HepG2 (cell line): ENCODE measurements around the gene PMEL. TPM values are rescaled to one million over a fixed set of nuclear protein-coding genes. Genes with fewer than 3 reads are reported as not detected.

Experiments
- ARID2 ChIP-seq: sonication (generic); formaldehyde crosslinking; IDR thresholded peaks from 2 replicates; pipeline ENCODE4 v1.8.1; 2022; ENCODE audit warnings: mild to moderate bottlenecking, missing genetic modification reagents, borderline replicate concordance
- ATM ChIP-seq: fragments of 450-650 bp; IDR thresholded peaks from 2 replicates; pipeline ENCODE4 v1.7.1; 2017; ENCODE audit warnings: mild to moderate bottlenecking, borderline replicate concordance
- DR1 ChIP-seq: sonication (generic); formaldehyde crosslinking; IDR thresholded peaks from 2 replicates; pipeline ENCODE4 v1.8.0; 2021; ENCODE audit warnings: mild to moderate bottlenecking, missing genetic modification reagents, inconsistent platforms
- FOSL2 ChIP-seq: sonication (generic); formaldehyde crosslinking; IDR thresholded peaks from 2 replicates; pipeline ENCODE4 v1.4.0; 2020; ENCODE audit warnings: missing genetic modification reagents
- FOXO1 ChIP-seq: sonication (generic); formaldehyde crosslinking; IDR thresholded peaks from 2 replicates; pipeline ENCODE4 v1.4.0; 2020; ENCODE audit warnings: missing genetic modification reagents
- HNF4A ChIP-seq: sonication (generic); formaldehyde crosslinking; IDR thresholded peaks from 2 replicates; pipeline ENCODE4 v1.4.0; 2020; ENCODE audit warnings: missing genetic modification reagents
- HNF4G ChIP-seq, 2 experiments: sonication (generic) in 1 of 2; formaldehyde crosslinking in 1 of 2; IDR thresholded peaks; 2 replicates each; pipeline versions ENCODE4 v1.4.0 to v1.6.1; 2011 to 2020; ENCODE audit warnings: borderline replicate concordance in 2 of 2, low read depth in 2 of 2, mild to moderate bottlenecking in 2 of 2, low read length in 1 of 2, missing genetic modification reagents in 1 of 2, moderate library complexity in 1 of 2
- MAF1 ChIP-seq: sonication (generic); formaldehyde crosslinking; IDR thresholded peaks from 2 replicates; pipeline ENCODE4 v1.5.0; 2020; ENCODE audit warnings: missing genetic modification reagents, borderline replicate concordance
- NR2F1 ChIP-seq, 2 experiments: fragments of 450-650 bp in 1 of 2; formaldehyde crosslinking in 1 of 2; IDR thresholded peaks; 2 replicates each; pipeline versions ENCODE4 v1.5.0 to v1.6.1; 2016 to 2020; ENCODE audit warnings: mild to moderate bottlenecking in 1 of 2, missing compliant biosample characterization in 1 of 2, missing genetic modification reagents in 1 of 2, moderate library complexity in 1 of 2
- ZNF329 ChIP-seq: sonication (generic); formaldehyde crosslinking; IDR thresholded peaks from 2 replicates; pipeline ENCODE4 v1.9.0; 2021; ENCODE audit warnings: low read depth, mild to moderate bottlenecking, missing genetic modification reagents
- ZNF431 ChIP-seq: sonication (generic); formaldehyde crosslinking; IDR thresholded peaks from 2 replicates; pipeline ENCODE4 v1.9.0; 2022; ENCODE audit warnings: missing genetic modification reagents, low read depth, mild to moderate bottlenecking, borderline replicate concordance
- ZNF451 ChIP-seq: sonication (generic); formaldehyde crosslinking; IDR thresholded peaks from 2 replicates; pipeline ENCODE4 v1.5.0; 2020; ENCODE audit warnings: mild to moderate bottlenecking, missing genetic modification reagents
- ZNF749 ChIP-seq: sonication (generic); formaldehyde crosslinking; IDR thresholded peaks from 2 replicates; pipeline ENCODE4 v1.8.0; 2022; ENCODE audit warnings: mild to moderate bottlenecking, missing genetic modification reagents, moderate library complexity, borderline replicate concordance
- ZNF761 ChIP-seq: sonication (generic); formaldehyde crosslinking; conservative IDR thresholded peaks from 2 replicates; pipeline ENCODE4 v1.4.0; 2020; ENCODE audit warnings: mild to moderate bottlenecking, missing genetic modification reagents
- ZNF883 ChIP-seq: sonication (generic); formaldehyde crosslinking; IDR thresholded peaks from 2 replicates; pipeline ENCODE4 v1.5.1; 2020; ENCODE audit warnings: mild to moderate bottlenecking, missing genetic modification reagents; ENCODE audit errors: not compliant biosample characterization
- polyA plus RNA-seq, 8 experiments: library from polyadenylated mRNA; depleted of rRNA in 3 of 8; stranded (reverse) in 7 of 8; unstranded in 1 of 8; fragments of >200 nt; fragmentation: Illumina TruSeq in 4 of 8; extraction: Trizol in 4 of 8; gene quantifications; 2 replicates each; pipeline versions ENCODE4 v1.2.1 to v1.2.3, GENCODE V29; 2011 to 2016; ENCODE audit warnings: low read depth in 4 of 8, missing spikeins in 1 of 8, mixed read lengths in 1 of 8; ENCODE audit not compliant: insufficient read depth in 1 of 8
- total RNA-seq, 5 experiments: library from RNA; depleted of rRNA; stranded (reverse); fragments of >200 nt; fragmentation: Illumina TruSeq; extraction: Trizol; gene quantifications; 2 replicates each; pipeline ENCODE4 v1.2.3, GENCODE V29; 2016; ENCODE audit warnings: low read depth in 1 of 5
- TF ChIP-seq, protein P1 (sequence below): sonication (generic); formaldehyde crosslinking; IDR thresholded peaks from 2 replicates; pipeline ENCODE4 v1.5.1; 2020; ENCODE audit warnings: missing genetic modification reagents, mild to moderate bottlenecking, borderline replicate concordance
- TF ChIP-seq, protein P2 (sequence below): sonication (generic); formaldehyde crosslinking; IDR thresholded peaks from 2 replicates; pipeline ENCODE4 v1.8.1; 2023; ENCODE audit warnings: missing genetic modification reagents, inconsistent platforms, borderline replicate concordance
- TF ChIP-seq, protein P3 (sequence below): sonication (generic); formaldehyde crosslinking; IDR thresholded peaks from 2 replicates; pipeline ENCODE4 v1.4.0; 2020; ENCODE audit warnings: mild to moderate bottlenecking, missing genetic modification reagents
- TF ChIP-seq, protein P4 (sequence below): IDR thresholded peaks from 2 replicates; pipeline ENCODE4 v1.6.1; 2018; ENCODE audit warnings: missing genetic modification reagents, mild to moderate bottlenecking, missing compliant biosample characterization
- TF ChIP-seq, protein P5 (sequence below): sonication (generic); formaldehyde crosslinking; IDR thresholded peaks from 2 replicates; pipeline ENCODE4 v1.8.0; 2022; ENCODE audit warnings: mild to moderate bottlenecking, missing genetic modification reagents, borderline replicate concordance
- TF ChIP-seq, protein P6 (sequence below): sonication (generic); formaldehyde crosslinking; IDR thresholded peaks from 2 replicates; pipeline ENCODE4 v1.5.0; 2020; ENCODE audit warnings: missing genetic modification reagents

PMEL gene
- total and polyA plus RNA-seq, 2 of the 13 experiments (the other 11 are each of a cell fraction or from before 2014, with no cell fraction given) = 0.49 to 3.3 TPM

DNA sequence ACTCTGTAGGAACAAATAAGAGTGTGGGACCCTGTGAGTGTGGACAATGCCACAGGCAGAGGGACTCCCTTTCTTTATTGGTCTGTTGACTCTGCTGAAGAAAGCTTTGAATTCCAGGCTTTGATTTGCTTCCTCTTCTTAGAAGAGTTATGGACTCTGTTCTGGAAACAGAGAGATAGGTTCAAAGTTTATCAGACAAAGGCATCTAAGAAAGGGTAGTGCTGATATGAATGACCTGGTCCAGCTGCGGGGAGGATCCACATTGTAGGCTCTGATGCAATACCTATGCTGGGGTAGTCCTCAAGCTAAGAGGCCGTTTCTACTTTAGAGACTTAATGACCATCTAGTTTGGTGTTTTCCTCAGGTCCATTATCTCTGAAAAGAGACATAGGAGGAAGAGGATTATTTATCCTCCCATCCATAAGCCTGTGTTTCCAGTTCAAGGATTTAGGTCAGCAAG lies 44.3 kb upstream of the PMEL start (continued):
- peak; percentile 66 to 73 for TF ChIP-seq NR2F1 (CRISPR knock-in tag; IDR thresholded peaks at IDR 0.05)
- TF ChIP-seq ZNF883 (CRISPR knock-in tag) = no peak
- TF ChIP-seq ZNF329 (CRISPR knock-in tag) = no peak
- TF ChIP-seq ARID2 = peak; percentile 36; the same call in 1 of the 2 replicates
- TF ChIP-seq, protein P1, sequence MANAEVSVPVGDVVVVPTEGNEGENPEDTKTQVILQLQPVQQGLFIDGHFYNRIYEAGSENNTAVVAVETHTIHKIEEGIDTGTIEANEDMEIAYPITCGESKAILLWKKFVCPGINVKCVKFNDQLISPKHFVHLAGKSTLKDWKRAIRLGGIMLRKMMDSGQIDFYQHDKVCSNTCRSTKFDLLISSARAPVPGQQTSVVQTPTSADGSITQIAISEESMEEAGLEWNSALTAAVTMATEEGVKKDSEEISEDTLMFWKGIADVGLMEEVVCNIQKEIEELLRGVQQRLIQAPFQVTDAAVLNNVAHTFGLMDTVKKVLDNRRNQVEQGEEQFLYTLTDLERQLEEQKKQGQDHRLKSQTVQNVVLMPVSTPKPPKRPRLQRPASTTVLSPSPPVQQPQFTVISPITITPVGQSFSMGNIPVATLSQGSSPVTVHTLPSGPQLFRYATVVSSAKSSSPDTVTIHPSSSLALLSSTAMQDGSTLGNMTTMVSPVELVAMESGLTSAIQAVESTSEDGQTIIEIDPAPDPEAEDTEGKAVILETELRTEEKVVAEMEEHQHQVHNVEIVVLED (CRISPR knock-in tag) = peak; percentile 16; the same call in 1 of the 2 replicates
- TF ChIP-seq, protein P2, sequence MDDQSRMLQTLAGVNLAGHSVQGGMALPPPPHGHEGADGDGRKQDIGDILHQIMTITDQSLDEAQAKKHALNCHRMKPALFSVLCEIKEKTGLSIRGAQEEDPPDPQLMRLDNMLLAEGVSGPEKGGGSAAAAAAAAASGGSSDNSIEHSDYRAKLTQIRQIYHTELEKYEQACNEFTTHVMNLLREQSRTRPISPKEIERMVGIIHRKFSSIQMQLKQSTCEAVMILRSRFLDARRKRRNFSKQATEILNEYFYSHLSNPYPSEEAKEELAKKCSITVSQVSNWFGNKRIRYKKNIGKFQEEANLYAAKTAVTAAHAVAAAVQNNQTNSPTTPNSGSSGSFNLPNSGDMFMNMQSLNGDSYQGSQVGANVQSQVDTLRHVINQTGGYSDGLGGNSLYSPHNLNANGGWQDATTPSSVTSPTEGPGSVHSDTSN (CRISPR knock-in tag) = no peak
- TF ChIP-seq ZNF431 (CRISPR knock-in tag) = no peak
- TF ChIP-seq, protein P3, sequence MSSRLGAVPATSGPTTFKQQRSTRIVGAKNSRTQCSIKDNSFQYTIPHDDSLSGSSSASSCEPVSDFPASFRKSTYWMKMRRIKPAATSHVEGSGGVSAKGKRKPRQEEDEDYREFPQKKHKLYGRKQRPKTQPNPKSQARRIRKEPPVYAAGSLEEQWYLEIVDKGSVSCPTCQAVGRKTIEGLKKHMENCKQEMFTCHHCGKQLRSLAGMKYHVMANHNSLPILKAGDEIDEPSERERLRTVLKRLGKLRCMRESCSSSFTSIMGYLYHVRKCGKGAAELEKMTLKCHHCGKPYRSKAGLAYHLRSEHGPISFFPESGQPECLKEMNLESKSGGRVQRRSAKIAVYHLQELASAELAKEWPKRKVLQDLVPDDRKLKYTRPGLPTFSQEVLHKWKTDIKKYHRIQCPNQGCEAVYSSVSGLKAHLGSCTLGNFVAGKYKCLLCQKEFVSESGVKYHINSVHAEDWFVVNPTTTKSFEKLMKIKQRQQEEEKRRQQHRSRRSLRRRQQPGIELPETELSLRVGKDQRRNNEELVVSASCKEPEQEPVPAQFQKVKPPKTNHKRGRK = no peak
- TF ChIP-seq, protein P4, sequence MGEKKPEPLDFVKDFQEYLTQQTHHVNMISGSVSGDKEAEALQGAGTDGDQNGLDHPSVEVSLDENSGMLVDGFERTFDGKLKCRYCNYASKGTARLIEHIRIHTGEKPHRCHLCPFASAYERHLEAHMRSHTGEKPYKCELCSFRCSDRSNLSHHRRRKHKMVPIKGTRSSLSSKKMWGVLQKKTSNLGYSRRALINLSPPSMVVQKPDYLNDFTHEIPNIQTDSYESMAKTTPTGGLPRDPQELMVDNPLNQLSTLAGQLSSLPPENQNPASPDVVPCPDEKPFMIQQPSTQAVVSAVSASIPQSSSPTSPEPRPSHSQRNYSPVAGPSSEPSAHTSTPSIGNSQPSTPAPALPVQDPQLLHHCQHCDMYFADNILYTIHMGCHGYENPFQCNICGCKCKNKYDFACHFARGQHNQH (CRISPR knock-in tag) = peak; percentile 62; the same call in 1 of the 2 replicates
- TF ChIP-seq, protein P5, sequence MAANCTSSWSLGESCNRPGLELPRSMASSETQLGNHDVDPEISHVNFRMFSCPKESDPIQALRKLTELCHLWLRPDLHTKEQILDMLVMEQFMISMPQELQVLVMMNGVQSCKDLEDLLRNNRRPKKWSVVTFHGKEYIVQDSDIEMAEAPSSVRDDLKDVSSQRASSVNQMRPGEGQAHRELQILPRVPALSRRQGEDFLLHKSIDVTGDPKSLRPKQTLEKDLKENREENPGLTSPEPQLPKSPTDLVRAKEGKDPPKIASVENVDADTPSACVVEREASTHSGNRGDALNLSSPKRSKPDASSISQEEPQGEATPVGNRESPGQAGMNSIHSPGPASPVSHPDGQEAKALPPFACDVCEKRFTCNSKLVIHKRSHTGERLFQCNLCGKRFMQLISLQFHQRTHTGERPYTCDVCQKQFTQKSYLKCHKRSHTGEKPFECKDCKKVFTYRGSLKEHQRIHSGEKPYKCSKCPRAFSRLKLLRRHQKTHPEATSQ = no peak; the same call in 1 of the 2 replicates
- TF ChIP-seq, protein P6, sequence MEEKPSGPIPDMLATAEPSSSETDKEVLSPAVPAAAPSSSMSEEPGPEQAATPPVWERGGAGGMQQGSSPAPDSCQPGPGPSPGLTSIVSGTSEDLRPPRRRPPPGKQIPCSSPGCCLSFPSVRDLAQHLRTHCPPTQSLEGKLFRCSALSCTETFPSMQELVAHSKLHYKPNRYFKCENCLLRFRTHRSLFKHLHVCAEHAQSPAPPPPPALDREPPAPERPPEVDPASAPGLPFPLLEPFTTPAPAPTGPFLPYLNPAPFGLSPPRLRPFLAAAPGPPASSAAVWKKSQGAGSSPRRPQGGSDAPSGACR (CRISPR knock-in tag) = no peak
- TF ChIP-seq ZNF451 (CRISPR knock-in tag) = no peak
- TF ChIP-seq ZNF749 (CRISPR knock-in tag) = no peak
- TF ChIP-seq FOXO1 (CRISPR knock-in tag) = peak; percentile 25; the same call in 1 of the 2 replicates
- TF ChIP-seq HNF4G (IDR thresholded peaks at IDR 0.05; ENCODE audit: borderline replicate concordance, low read depth, low read length) = peak; percentile 59; the same call in 1 of the 2 replicates
- no peak for TF ChIP-seq HNF4G (CRISPR knock-in tag; IDR thresholded peaks at IDR 0.05; ENCODE audit: borderline replicate concordance, low read depth)
- peak; percentile 49; the same call in 1 of the 2 replicates for TF ChIP-seq FOSL2
- no peak for TF ChIP-seq MAF1 (CRISPR knock-in tag)
- TF ChIP-seq ATM = no peak
- TF ChIP-seq HNF4A (CRISPR knock-in tag) = peak; percentile 85
- TF ChIP-seq DR1 (CRISPR knock-in tag) = no peak
- peak; percentile 50; the same call in 1 of the 2 replicates for TF ChIP-seq ZNF761 (CRISPR knock-in tag)
